ENCODE data around the gene NEURL2. TPM values are rescaled to one million over a fixed set of nuclear protein-coding genes. Genes with fewer than 3 reads are reported as not detected.

Gene NEURL2
- total RNA-seq, 2 donors from 2014 or later, result 19.7 to 78.7 TPM

GRCh38 chr20:45894797-45895196, 3.8 kb upstream of the NEURL2 start:
- ATAC-seq (ENCODE audit: insufficient number of reproducible peaks, low FRiP score, low read depth), result no peak
- Histone ChIP-seq H3K27me3 (replicated peaks; ENCODE audit: insufficient read depth) (no peaks in the 10 kb centered on the region), H3K4me3 (no peak overlapping the region), H3K36me3 (peaks cover 38% of the 10 kb centered on the region), H3K4me1 (ENCODE audit: control insufficient read depth in 1 of 2, low read depth in 2 of 2) (peaks cover 8 to 23% of the 10 kb centered on the region in 2 donors), H3K9me3 (no peaks in the 10 kb centered on the region), H3K27ac (no peak overlapping the region)
- no peak for DNase-seq (ENCODE audit: low spot score)
- no peak for TF ChIP-seq CTCF (IDR thresholded peaks at IDR 0.05)

GRCh38 chr20:45893831-45894230, 2.8 kb upstream of the NEURL2 start:
- H3K27me3 ChIP-seq (replicated peaks; ENCODE audit: insufficient read depth), result no peaks in the 10 kb centered on the region
- H3K36me3 ChIP-seq, result peaks cover 35% of the 10 kb centered on the region
- no peak for ATAC-seq (ENCODE audit: insufficient number of reproducible peaks, low FRiP score, low read depth)
- no peak for TF ChIP-seq CTCF (IDR thresholded peaks at IDR 0.05)
- H3K4me3 ChIP-seq, result no peak overlapping the region
- DNase-seq (ENCODE audit: low spot score), result no peak
- peaks cover 14 to 33% of the 10 kb centered on the region in 2 donors for H3K4me1 ChIP-seq (ENCODE audit: control insufficient read depth in 1 of 2, low read depth in 2 of 2)
- H3K9me3 ChIP-seq, result no peaks in the 10 kb centered on the region
- no peak overlapping the region for H3K27ac ChIP-seq

- H3K36me3 ChIP-seq, result peaks cover 28% of the 10 kb centered on the region
- no peak overlapping the region for H3K4me3 ChIP-seq
- H3K9me3 ChIP-seq, result no peaks in the 10 kb centered on the region
- no peak for TF ChIP-seq CTCF (IDR thresholded peaks at IDR 0.05)
- no peak for ATAC-seq (ENCODE audit: insufficient number of reproducible peaks, low FRiP score, low read depth)
- H3K27ac ChIP-seq, result no peak overlapping the region
- no peaks in the 10 kb centered on the region for H3K27me3 ChIP-seq (replicated peaks; ENCODE audit: insufficient read depth)
- peaks cover 14 to 34% of the 10 kb centered on the region in 2 donors for H3K4me1 ChIP-seq (ENCODE audit: control insufficient read depth in 1 of 2, low read depth in 2 of 2)
- no peak for DNase-seq (ENCODE audit: low spot score)
Observed at GRCh38 chr20:45892828-45893500, 2.0 kb upstream of the NEURL2 start.

GRCh38 chr20:45892049-45892825, 1.2 kb upstream of the NEURL2 start:
- H3K36me3 ChIP-seq, result peaks cover 29% of the 10 kb centered on the region
- DNase-seq (ENCODE audit: low spot score) (no peak), ATAC-seq (ENCODE audit: insufficient number of reproducible peaks, low FRiP score, low read depth) (no peak)
- no peaks in the 10 kb centered on the region for H3K9me3 ChIP-seq
- peak overlapping the region; percentile 95 for H3K4me3 ChIP-seq
- H3K27me3 ChIP-seq (replicated peaks; ENCODE audit: insufficient read depth), result no peaks in the 10 kb centered on the region
- TF ChIP-seq CTCF (IDR thresholded peaks at IDR 0.05), result no peak
- H3K27ac ChIP-seq, result no peak overlapping the region
- H3K4me1 ChIP-seq (ENCODE audit: control insufficient read depth in 1 of 2, low read depth in 2 of 2), result peaks cover 14 to 34% of the 10 kb centered on the region in 2 donors

All from thoracic aorta (tissue), 2 donors.